ENCODE data around the gene GNAQ. TPM values are rescaled to one million over a fixed set of nuclear protein-coding genes. Genes with fewer than 3 reads are reported as not detected.
A peak's percentile ranks its signal among the peaks of the same experiment; 100 is the strongest.

The GNAQ gene
- total RNA-seq, 2 experiments from 2014 or later, result 17.8 to 18.1 TPM

- H3K9me3 Mint-ChIP-seq, result no peaks in the 10 kb centered on the region
These were observed 113.8 kb downstream of the GNAQ start for GRCh38 chr9:77917800-77918199.

GRCh38 chr9:77916820-77917219 lies 114.8 kb downstream of the GNAQ start:
- ATAC-seq, result no peak
- Mint-ChIP-seq H3K27ac (peak overlapping the region; percentile 60), H3K4me1 (ENCODE audit: low read depth) (peaks cover 20% of the 10 kb centered on the region), H3K36me3 (ENCODE audit: low read depth) (peaks cover 17% of the 10 kb centered on the region), H3K4me3 (no peak overlapping the region), H3K27me3 (no peaks in the 10 kb centered on the region), H3K9me3 (no peaks in the 10 kb centered on the region)
- ChIA-PET CTCF (interaction anchor here (1.3 kb wide), 1 partner anchor 20 kb away, joined by 3 read pairs; no protein-coding TSS in a partner anchor), POLR2A (no interaction called here)
- DNase-seq, result no peak
- TF ChIP-seq CTCF (IDR thresholded peaks at IDR 0.05), result no peak
- intact Hi-C loops (cut with micrococcal nuclease), result no loop called here

More at GRCh38 chr9:77917800-77918199, 113.8 kb downstream of the GNAQ start:
- TF ChIP-seq CTCF (IDR thresholded peaks at IDR 0.05), result no peak
- H3K27me3 Mint-ChIP-seq, result no peaks in the 10 kb centered on the region
- no peak overlapping the region for H3K4me3 Mint-ChIP-seq
- intact Hi-C loops (cut with micrococcal nuclease), result no loop called here
- H3K27ac Mint-ChIP-seq, result no peak overlapping the region
- peaks cover 20% of the 10 kb centered on the region for H3K4me1 Mint-ChIP-seq (ENCODE audit: low read depth)
- peaks cover 17% of the 10 kb centered on the region for H3K36me3 Mint-ChIP-seq (ENCODE audit: low read depth)
- ChIA-PET CTCF (interaction anchor here (1.0 to 1.3 kb wide), 2 partner anchors 20 to 21 kb away, joined by 3 read pairs; no protein-coding TSS in a partner anchor), POLR2A (no interaction called here)
- DNase-seq (no peak), ATAC-seq (no peak)

GRCh38 chr9:77916410-77916819 lies 115.2 kb downstream of the GNAQ start:
- Mint-ChIP-seq H3K4me1 (ENCODE audit: low read depth) (peaks cover 20% of the 10 kb centered on the region), H3K27me3 (no peaks in the 10 kb centered on the region), H3K4me3 (no peak overlapping the region), H3K36me3 (ENCODE audit: low read depth) (peaks cover 15% of the 10 kb centered on the region), H3K27ac (peak overlapping the region; percentile 24), H3K9me3 (no peaks in the 10 kb centered on the region)
- DNase-seq (peak; percentile 37), ATAC-seq (peak; percentile 76)
- CTCF ChIA-PET, result no interaction called here
- intact Hi-C loops (cut with micrococcal nuclease), result no loop called here
- POLR2A ChIA-PET, result no interaction called here
- no peak for TF ChIP-seq CTCF (IDR thresholded peaks at IDR 0.05)

GRCh38 chr9:77915744-77916143 lies 115.9 kb downstream of the GNAQ start:
- intact Hi-C loops (cut with micrococcal nuclease), result no loop called here
- no peak for DNase-seq
- Mint-ChIP-seq H3K4me1 (ENCODE audit: low read depth) (peaks cover 26% of the 10 kb centered on the region), H3K27me3 (no peaks in the 10 kb centered on the region), H3K4me3 (no peak overlapping the region), H3K36me3 (ENCODE audit: low read depth) (peaks cover 15% of the 10 kb centered on the region), H3K9me3 (no peaks in the 10 kb centered on the region), H3K27ac (no peak overlapping the region)
- TF ChIP-seq CTCF (IDR thresholded peaks at IDR 0.05), result no peak
- ATAC-seq, result no peak
- ChIA-PET POLR2A (no interaction called here), CTCF (interaction anchor here (1.9 kb wide), 1 partner anchor 120 kb away, joined by 5 read pairs; no protein-coding TSS in a partner anchor)

- CTCF ChIA-PET, result no interaction called here
- Mint-ChIP-seq H3K27me3 (no peaks in the 10 kb centered on the region), H3K36me3 (ENCODE audit: low read depth) (peaks cover 12% of the 10 kb centered on the region), H3K4me1 (ENCODE audit: low read depth) (peaks cover 52% of the 10 kb centered on the region), H3K27ac (no peak overlapping the region), H3K4me3 (no peak overlapping the region), H3K9me3 (no peaks in the 10 kb centered on the region)
- no peak for DNase-seq
- intact Hi-C loops (cut with micrococcal nuclease), result no loop called here
- no peak for TF ChIP-seq CTCF (IDR thresholded peaks at IDR 0.05)
- no peak for ATAC-seq
- POLR2A ChIA-PET, result no interaction called here
These were observed 118.5 kb downstream of the GNAQ start for GRCh38 chr9:77912895-77913693.

All from activated CD8-positive, alpha-beta T cell treated with anti-CD3 and anti-CD28 coated beads for 36 hours (primary cell).